CD4-positive, alpha-beta T cell (primary cell): ENCODE data around the gene MPHOSPH9. TPM values are rescaled to one million over a fixed set of nuclear protein-coding genes. Genes with fewer than 3 reads are reported as not detected.

Experiments
- ATAC-seq: fragments of 200-7000 bp; cut with Tn5 transposase; one replicate; pipeline ENCODE4 v1.10.0; 2022; ENCODE audit warnings: mild to moderate bottlenecking; ENCODE audit not compliant: poor library complexity
- CTCF ChIA-PET: fragments of 350-600 bp; sonication (Branson Sonifier 250); formaldehyde crosslinking; loops from one replicate; lab custom pipeline; 2021; ENCODE audit warnings: antibody characterized with exemption, inconsistent platforms; lab: Charles Lee
- POLR2A ChIA-PET: fragments of 350-600 bp; sonication (Branson Sonifier 250); formaldehyde crosslinking; loops from one replicate; lab custom pipeline; 2021; ENCODE audit warnings: antibody characterized with exemption, inconsistent platforms; lab: Charles Lee
- DNase-seq, 14 experiments: peaks; one replicate each; pipeline ENCODE4 v3.0.0-alpha.2; 2013 to 2020; ENCODE audit warnings: mixed read lengths in 2 of 14
- H3K27ac ChIP-seq, 2 donors: one replicate each; pipeline versions ENCODE4 v1.5.1 to v1.7.0; 2013; ENCODE audit warnings: low read length in 2 of 2, low read depth in 1 of 2, mild to moderate bottlenecking in 1 of 2
- H3K27me3 ChIP-seq, 2 experiments: 1 replicate in 1 of 2; 2 replicates in 1 of 2; pipeline versions ENCODE4 v1.6.1 to v1.7.0; 2013; ENCODE audit warnings: low read length in 2 of 2, control low read depth in 1 of 2, mild to moderate bottlenecking in 1 of 2, moderate library complexity in 1 of 2; ENCODE audit not compliant: insufficient read depth in 2 of 2, control insufficient read depth in 1 of 2
- H3K36me3 ChIP-seq: one replicate; pipeline ENCODE4 v1.6.1; 2013; ENCODE audit warnings: low read length, control low read depth; ENCODE audit not compliant: insufficient read depth
- H3K4me1 ChIP-seq: one replicate; pipeline ENCODE4 v1.6.1; 2013; ENCODE audit warnings: low read length, control low read depth; ENCODE audit not compliant: insufficient read depth
- H3K4me3 ChIP-seq: one replicate; pipeline ENCODE4 v1.5.1; 2013; ENCODE audit warnings: mild to moderate bottlenecking, low read length, moderate library complexity
- H3K9me3 ChIP-seq, 2 experiments: 1 replicate in 1 of 2; 2 replicates in 1 of 2; pipeline versions ENCODE4 v1.6.1 to v1.7.0; 2013; ENCODE audit warnings: low read length in 2 of 2, mild to moderate bottlenecking in 2 of 2, control low read depth in 1 of 2, moderate library complexity in 1 of 2; ENCODE audit not compliant: control insufficient read depth in 1 of 2, insufficient read depth in 1 of 2
- H3K27ac Mint-ChIP-seq: one replicate; pipeline ENCODE4 v1.8.0; 2020; ENCODE audit warnings: mixed read lengths
- H3K27me3 Mint-ChIP-seq: one replicate; pipeline ENCODE4 v1.8.0; 2021; ENCODE audit warnings: mixed read lengths
- H3K36me3 Mint-ChIP-seq: one replicate; pipeline ENCODE4 v1.8.0; 2021; ENCODE audit warnings: low read depth, mixed read lengths
- H3K4me1 Mint-ChIP-seq: one replicate; pipeline ENCODE4 v1.8.0; 2021; ENCODE audit warnings: low read depth, mixed read lengths
- H3K4me3 Mint-ChIP-seq: one replicate; pipeline ENCODE4 v1.8.0; 2020; ENCODE audit warnings: mild to moderate bottlenecking, mixed read lengths
- H3K9me3 Mint-ChIP-seq: one replicate; pipeline ENCODE4 v1.8.0; 2020; ENCODE audit warnings: mixed read lengths
- intact Hi-C, 2 experiments: fragments of 100-400 bp; cut with DNase I in 1 of 2; cut with micrococcal nuclease in 1 of 2; formaldehyde crosslinking; loops; one replicate each; pipeline versions ENCODE4 v1.15.1 to v1.9.0; 2023 to 2025; cut with DNase I, micrococcal nuclease
- total RNA-seq, 174 experiments: library from RNA in 2 of 174; stranded (reverse) in 2 of 174; gene quantifications; one replicate each; pipeline ENCODE4 v1.2.3 and lab custom pipeline; 2021 to 2026
- TF ChIP-seq, protein P1 (sequence below): fragments of 200-600 bp; IDR thresholded peaks from one replicate; pipeline ENCODE4 v1.8.0; 2022; ENCODE audit warnings: antibody characterized with exemption, mild to moderate bottlenecking

MPHOSPH9 gene
- total RNA-seq, 2 experiments from 2014 or later: 80.9 to 84.5 TPM

DNA sequence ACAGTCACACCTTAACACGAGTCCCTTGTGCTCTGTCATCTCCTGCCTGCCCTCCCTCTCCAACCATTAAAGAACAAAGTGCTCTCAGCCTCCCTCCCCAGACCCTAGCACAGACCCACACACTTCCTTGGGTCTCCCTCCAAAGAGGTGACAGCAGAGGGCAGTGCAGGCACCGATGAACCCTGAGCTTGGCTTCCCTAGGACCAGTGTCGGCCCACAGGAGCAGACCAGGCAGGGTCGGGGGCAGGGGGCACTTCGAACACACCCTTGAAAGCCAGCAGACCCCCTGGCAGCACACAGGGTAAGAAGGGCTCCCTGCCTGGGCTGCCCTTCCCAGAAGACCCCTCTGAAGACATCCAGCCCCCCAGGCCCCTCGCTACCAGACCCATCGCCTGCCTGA lies 31.7 kb upstream of the MPHOSPH9 start:
- Mint-ChIP-seq H3K4me1 (peaks cover 18% of the 10 kb centered on the region), H3K9me3 (no peaks in the 10 kb centered on the region), H3K4me3 (no peak overlapping the region), H3K36me3 (no peaks in the 10 kb centered on the region), H3K27me3 (no peaks in the 10 kb centered on the region), H3K27ac (no peak overlapping the region)
- Histone ChIP-seq H3K9me3 (no peaks in the 10 kb centered on the region), H3K36me3 (no peaks in the 10 kb centered on the region), H3K27me3 (no peaks in the 10 kb centered on the region), H3K4me1 (peaks cover 17% of the 10 kb centered on the region), H3K27ac (no peak overlapping the region), H3K4me3 (no peak overlapping the region)
- ChIA-PET CTCF (no interaction called here), POLR2A (interaction anchor here (1.3 kb wide), 1 partner anchor 101 kb away, joined by 5 read pairs; no protein-coding TSS in a partner anchor)
- TF ChIP-seq, protein P1, sequence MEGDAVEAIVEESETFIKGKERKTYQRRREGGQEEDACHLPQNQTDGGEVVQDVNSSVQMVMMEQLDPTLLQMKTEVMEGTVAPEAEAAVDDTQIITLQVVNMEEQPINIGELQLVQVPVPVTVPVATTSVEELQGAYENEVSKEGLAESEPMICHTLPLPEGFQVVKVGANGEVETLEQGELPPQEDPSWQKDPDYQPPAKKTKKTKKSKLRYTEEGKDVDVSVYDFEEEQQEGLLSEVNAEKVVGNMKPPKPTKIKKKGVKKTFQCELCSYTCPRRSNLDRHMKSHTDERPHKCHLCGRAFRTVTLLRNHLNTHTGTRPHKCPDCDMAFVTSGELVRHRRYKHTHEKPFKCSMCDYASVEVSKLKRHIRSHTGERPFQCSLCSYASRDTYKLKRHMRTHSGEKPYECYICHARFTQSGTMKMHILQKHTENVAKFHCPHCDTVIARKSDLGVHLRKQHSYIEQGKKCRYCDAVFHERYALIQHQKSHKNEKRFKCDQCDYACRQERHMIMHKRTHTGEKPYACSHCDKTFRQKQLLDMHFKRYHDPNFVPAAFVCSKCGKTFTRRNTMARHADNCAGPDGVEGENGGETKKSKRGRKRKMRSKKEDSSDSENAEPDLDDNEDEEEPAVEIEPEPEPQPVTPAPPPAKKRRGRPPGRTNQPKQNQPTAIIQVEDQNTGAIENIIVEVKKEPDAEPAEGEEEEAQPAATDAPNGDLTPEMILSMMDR: no peak
- ATAC-seq: no peak
- peak in 2 of 14 experiments; percentile 29 to 36 for DNase-seq
- intact Hi-C loops: no loop called here

DNA sequence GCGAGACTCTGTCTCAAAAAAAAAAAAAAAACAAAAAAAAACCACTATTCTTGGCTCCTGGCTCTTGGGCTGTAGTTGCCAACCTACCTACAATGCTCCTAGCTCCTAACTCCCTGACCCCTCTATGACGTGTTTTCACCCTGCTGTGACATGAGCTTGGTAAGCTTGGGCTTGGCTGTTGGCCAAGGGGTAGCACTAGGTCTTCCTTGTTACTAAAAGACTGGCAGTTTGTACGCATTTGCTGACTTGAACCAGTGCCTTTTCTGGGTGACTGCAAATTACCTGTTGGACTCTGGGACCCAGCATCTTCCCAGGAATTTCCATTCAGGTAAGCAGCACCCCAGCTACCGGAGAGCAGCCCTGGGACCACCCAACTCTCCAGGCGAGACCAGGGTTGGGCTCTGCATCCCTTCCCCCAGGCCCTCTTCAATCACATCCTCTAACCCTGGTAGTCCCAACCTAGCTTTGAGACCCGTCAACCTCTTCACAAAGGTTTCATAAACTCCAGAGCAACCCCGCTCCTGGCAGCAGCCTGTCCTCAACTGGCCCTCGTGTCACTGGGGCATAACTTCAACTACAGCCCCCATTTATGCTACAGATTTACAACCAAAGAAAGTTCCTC lies 30.4 kb upstream of the MPHOSPH9 start:
- Histone ChIP-seq H3K4me3 (no peak overlapping the region), H3K27me3 (no peaks in the 10 kb centered on the region), H3K9me3 (no peaks in the 10 kb centered on the region), H3K36me3 (peaks cover 3% of the 10 kb centered on the region), H3K4me1 (peaks cover 3% of the 10 kb centered on the region), H3K27ac (no peak overlapping the region)
- intact Hi-C loops: no loop called here
- DNase-seq: no peak
- no peaks in the 10 kb centered on the region for H3K27me3 Mint-ChIP-seq
- H3K9me3 Mint-ChIP-seq: no peaks in the 10 kb centered on the region
- ChIA-PET POLR2A (no interaction called here), CTCF (interaction anchor here (0.7 kb wide), 1 partner anchor 203 kb away, joined by 4 read pairs; no protein-coding TSS in a partner anchor)
- no peak overlapping the region for H3K4me3 Mint-ChIP-seq
- H3K36me3 Mint-ChIP-seq: no peaks in the 10 kb centered on the region
- TF ChIP-seq, protein P1: no peak
- no peak overlapping the region for H3K27ac Mint-ChIP-seq
- no peak for ATAC-seq
- peaks cover 7% of the 10 kb centered on the region for H3K4me1 Mint-ChIP-seq

DNA sequence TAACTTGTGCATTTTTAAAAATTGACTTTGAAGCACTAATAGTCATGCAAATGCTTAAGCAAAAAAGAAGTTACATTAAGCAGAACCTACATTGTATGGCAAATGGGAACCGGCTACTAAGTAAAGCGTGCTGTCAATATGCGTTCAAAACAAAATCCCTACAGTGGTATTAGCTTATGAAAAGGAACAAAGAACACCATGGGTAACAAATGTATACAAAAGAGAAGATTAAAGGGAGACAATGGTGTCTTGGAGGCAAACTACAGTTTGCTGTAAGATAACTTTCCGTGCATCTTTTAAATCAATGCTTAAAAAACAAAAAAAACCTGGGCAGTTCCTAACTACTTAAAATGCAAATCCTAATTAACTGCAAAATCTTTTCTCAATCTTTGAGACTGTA lies 28.3 kb upstream of the MPHOSPH9 start:
- no peak for ATAC-seq
- ChIA-PET CTCF (no interaction called here), POLR2A (no interaction called here)
- no peaks in the 10 kb centered on the region for H3K9me3 Mint-ChIP-seq
- Histone ChIP-seq H3K27ac (no peak overlapping the region), H3K27me3 (no peaks in the 10 kb centered on the region), H3K9me3 (no peaks in the 10 kb centered on the region), H3K4me3 (no peak overlapping the region), H3K36me3 (peaks cover 18% of the 10 kb centered on the region), H3K4me1 (no peaks in the 10 kb centered on the region)
- no peak for DNase-seq
- H3K36me3 Mint-ChIP-seq: peaks cover 13% of the 10 kb centered on the region
- H3K27ac Mint-ChIP-seq: no peak overlapping the region
- no peak overlapping the region for H3K4me3 Mint-ChIP-seq
- no peaks in the 10 kb centered on the region for H3K27me3 Mint-ChIP-seq
- no peaks in the 10 kb centered on the region for H3K4me1 Mint-ChIP-seq
- TF ChIP-seq, protein P1: no peak
- intact Hi-C loops: no loop called here
